ENCODE results near the gene SPDL1. TPM values are rescaled to one million over a fixed set of nuclear protein-coding genes. Genes with fewer than 3 reads are reported as not detected.

SPDL1 gene
- total and polyA plus RNA-seq, 2 donors (not counting 1 experiment from before 2014, with no cell fraction given) = 4.1 to 17.9 TPM

- no peak overlapping the region for H3K4me3 Mint-ChIP-seq
- Histone ChIP-seq H3K4me1 (ENCODE audit: control insufficient read depth in 2 of 2, insufficient read depth in 2 of 2, low read length in 2 of 2) (no peaks in the 10 kb centered on the region), H3K27ac (ENCODE audit: low read length in 2 of 2) (no peak overlapping the region), H4K20me1 (ENCODE audit: control insufficient read depth, insufficient read depth, low read length, poor library complexity, severe bottlenecking) (no peaks in the 10 kb centered on the region), H3K27me3 (replicated peaks in 1 of 4; ENCODE audit: control extremely low read depth in 1 of 4, control insufficient read depth in 3 of 4, insufficient read depth in 4 of 4, low read length in 3 of 4) (no peaks in the 10 kb centered on the region), H3K79me2 (ENCODE audit: control insufficient read depth, insufficient read depth, low read length) (no peaks in the 10 kb centered on the region), H3K4me2 (replicated peaks; ENCODE audit: low read depth, low read length, poor library complexity, severe bottlenecking) (no peak overlapping the region), H3K36me3 (replicated peaks in 1 of 2; ENCODE audit: control extremely low read depth in 1 of 2, control insufficient read depth in 1 of 2, extremely low read depth in 1 of 2, insufficient read depth in 2 of 2, low read length in 1 of 2) (no peaks in the 10 kb centered on the region), H2AFZ (ENCODE audit: insufficient read depth, low read depth, low read length, poor library complexity, severe bottlenecking) (no peak overlapping the region), H3K9ac (ENCODE audit: low read length) (no peak overlapping the region), H3K4me3 (ENCODE audit: control extremely low read depth in 1 of 5, extremely low read depth in 1 of 5, insufficient read depth in 1 of 5, low read depth in 2 of 5, low read length in 4 of 5) (no peak overlapping the region), H3K9me3 (ENCODE audit: control extremely low read depth in 1 of 3, control insufficient read depth in 2 of 3, insufficient read depth in 1 of 3, low read length in 2 of 3) (no peaks in the 10 kb centered on the region)
- no peaks in the 10 kb centered on the region for H3K4me1 Mint-ChIP-seq
- ATAC-seq (ENCODE audit: low read depth) (no peak), DNase-seq (no peak)
- intact Hi-C loops (cut with micrococcal nuclease) = no loop called here
- peaks cover 24% of the 10 kb centered on the region for H3K27me3 Mint-ChIP-seq
- TF ChIP-seq, protein P1, sequence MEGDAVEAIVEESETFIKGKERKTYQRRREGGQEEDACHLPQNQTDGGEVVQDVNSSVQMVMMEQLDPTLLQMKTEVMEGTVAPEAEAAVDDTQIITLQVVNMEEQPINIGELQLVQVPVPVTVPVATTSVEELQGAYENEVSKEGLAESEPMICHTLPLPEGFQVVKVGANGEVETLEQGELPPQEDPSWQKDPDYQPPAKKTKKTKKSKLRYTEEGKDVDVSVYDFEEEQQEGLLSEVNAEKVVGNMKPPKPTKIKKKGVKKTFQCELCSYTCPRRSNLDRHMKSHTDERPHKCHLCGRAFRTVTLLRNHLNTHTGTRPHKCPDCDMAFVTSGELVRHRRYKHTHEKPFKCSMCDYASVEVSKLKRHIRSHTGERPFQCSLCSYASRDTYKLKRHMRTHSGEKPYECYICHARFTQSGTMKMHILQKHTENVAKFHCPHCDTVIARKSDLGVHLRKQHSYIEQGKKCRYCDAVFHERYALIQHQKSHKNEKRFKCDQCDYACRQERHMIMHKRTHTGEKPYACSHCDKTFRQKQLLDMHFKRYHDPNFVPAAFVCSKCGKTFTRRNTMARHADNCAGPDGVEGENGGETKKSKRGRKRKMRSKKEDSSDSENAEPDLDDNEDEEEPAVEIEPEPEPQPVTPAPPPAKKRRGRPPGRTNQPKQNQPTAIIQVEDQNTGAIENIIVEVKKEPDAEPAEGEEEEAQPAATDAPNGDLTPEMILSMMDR (IDR thresholded peaks at IDR 0.05) = no peak
- TF ChIP-seq EZH2 (IDR thresholded peaks at IDR 0.05; ENCODE audit: borderline replicate concordance, insufficient read depth, low read depth, low read length, poor library complexity, severe bottlenecking) = no peak
- ChIA-PET CTCF (no interaction called here), POLR2A (no interaction called here)
- no CpG with 5 or more reads among the region's 1 CpG for WGBS (ENCODE audit: insufficient coverage)
- peaks cover 4% of the 10 kb centered on the region for H3K9me3 Mint-ChIP-seq (ENCODE audit: insufficient read depth)
- H3K27ac Mint-ChIP-seq = no peak overlapping the region
Observed at GRCh38 chr5:169538944-169539343, 44.6 kb upstream of the SPDL1 start.

DNA sequence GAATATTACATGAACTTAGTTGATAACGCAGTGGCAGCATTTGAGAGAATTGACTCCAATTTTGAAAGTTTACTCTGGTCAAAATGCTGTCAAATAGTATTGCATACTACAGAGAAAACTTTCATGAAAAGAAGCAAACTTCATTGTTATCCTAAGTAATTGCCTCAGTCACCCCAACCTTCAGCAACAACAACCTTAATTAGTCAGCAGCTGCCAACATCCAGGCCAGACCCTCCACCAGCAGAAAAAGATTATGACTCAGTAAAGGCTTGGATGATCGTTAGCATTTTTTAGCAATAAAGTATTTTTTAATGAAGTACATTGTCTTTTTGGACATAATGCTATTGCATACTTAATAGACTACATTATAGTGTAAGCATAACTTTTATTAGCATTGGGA is 40.8 kb upstream of the SPDL1 start:
- ATAC-seq (ENCODE audit: low read depth) (no peak), DNase-seq (no peak)
- no peak for TF ChIP-seq EZH2 (IDR thresholded peaks at IDR 0.05; ENCODE audit: borderline replicate concordance, insufficient read depth, low read depth, low read length, poor library complexity, severe bottlenecking)
- TF ChIP-seq, protein P1 (IDR thresholded peaks at IDR 0.05) = no peak
- Histone ChIP-seq H3K36me3 (replicated peaks in 1 of 2; ENCODE audit: control extremely low read depth in 1 of 2, control insufficient read depth in 1 of 2, extremely low read depth in 1 of 2, insufficient read depth in 2 of 2, low read length in 1 of 2) (no peaks in the 10 kb centered on the region), H3K4me1 (ENCODE audit: control insufficient read depth in 2 of 2, insufficient read depth in 2 of 2, low read length in 2 of 2) (no peaks in the 10 kb centered on the region), H3K9me3 (ENCODE audit: control extremely low read depth in 1 of 3, control insufficient read depth in 2 of 3, insufficient read depth in 1 of 3, low read length in 2 of 3) (no peaks in the 10 kb centered on the region), H3K9ac (ENCODE audit: low read length) (no peak overlapping the region), H3K4me2 (replicated peaks; ENCODE audit: low read depth, low read length, poor library complexity, severe bottlenecking) (no peak overlapping the region), H3K27me3 (replicated peaks in 1 of 4; ENCODE audit: control extremely low read depth in 1 of 4, control insufficient read depth in 3 of 4, insufficient read depth in 4 of 4, low read length in 3 of 4) (peaks cover 0 to 4% (median 0%) of the 10 kb centered on the region in 4 experiments), H2AFZ (ENCODE audit: insufficient read depth, low read depth, low read length, poor library complexity, severe bottlenecking) (no peak overlapping the region), H3K79me2 (ENCODE audit: control insufficient read depth, insufficient read depth, low read length) (no peaks in the 10 kb centered on the region), H3K27ac (ENCODE audit: low read length in 2 of 2) (no peak overlapping the region), H4K20me1 (ENCODE audit: control insufficient read depth, insufficient read depth, low read length, poor library complexity, severe bottlenecking) (no peaks in the 10 kb centered on the region), H3K4me3 (ENCODE audit: control extremely low read depth in 1 of 5, extremely low read depth in 1 of 5, insufficient read depth in 1 of 5, low read depth in 2 of 5, low read length in 4 of 5) (no peak overlapping the region)
- ChIA-PET POLR2A (no interaction called here), CTCF (no interaction called here)
- no CpG with 5 or more reads among the region's 2 CpGs for WGBS (ENCODE audit: insufficient coverage)
- Mint-ChIP-seq H3K27me3 (peaks cover 34% of the 10 kb centered on the region), H3K4me1 (no peaks in the 10 kb centered on the region), H3K4me3 (no peak overlapping the region), H3K9me3 (ENCODE audit: insufficient read depth) (peaks cover 4% of the 10 kb centered on the region), H3K27ac (no peak overlapping the region)
- intact Hi-C loops (cut with micrococcal nuclease) = no loop called here

All from B cell (primary cell).